Lower leg skin (tissue), 4 donors: ENCODE data around the gene ERG. TPM values are rescaled to one million over a fixed set of nuclear protein-coding genes. Genes with fewer than 3 reads are reported as not detected.

Experiments
- DNase-seq, 2 donors: peaks; one replicate each; pipeline ENCODE4 v3.0.0-alpha.2; 2019; ENCODE audit warnings: low spot score in 2 of 2
- H3K4me3 ChIP-seq: fragments of 200-600 bp; sonication (generic); 2 replicates; pipeline ENCODE4 v1.5.1; 2017; ENCODE audit warnings: mild to moderate bottlenecking, low read depth; ENCODE audit not compliant: poor library complexity, severe bottlenecking
- POLR2A ChIP-seq, 2 donors: fragments of 450-650 bp; IDR thresholded peaks; one replicate each; pipeline ENCODE4 v1.6.1; 2016 to 2017; ENCODE audit warnings: antibody characterized with exemption in 2 of 2, mild to moderate bottlenecking in 1 of 2, moderate library complexity in 1 of 2
- WGBS, 2 donors: methylation state at CpG; one replicate each; pipeline ENCODE4 v1.1.5; 2018; 5-methylcytosine and 5-hydroxymethylcytosine counted together
- intact Hi-C: fragments of 100-400 bp; cut with DNase I; formaldehyde crosslinking; loops from one replicate; pipeline ENCODE4 v1.15.0; 2023; ENCODE audit warnings: low total_unique reads
- total RNA-seq, 4 donors: library from RNA; depleted of rRNA; stranded (reverse); fragments of >200 nt; gene quantifications; one replicate each; pipeline ENCODE4 v1.1.0, GENCODE V29; 2016
- TF ChIP-seq, protein P1 (sequence below), 3 donors: fragments of 450-650 bp; IDR thresholded peaks; one replicate each; pipeline ENCODE4 v1.5.1; 2016; ENCODE audit warnings: antibody characterized with exemption in 3 of 3, mild to moderate bottlenecking in 3 of 3, moderate library complexity in 2 of 3

Gene ERG
- total RNA-seq, 4 donors from 2014 or later = 3.5 to 12.5 (median 6.6) TPM

DNA sequence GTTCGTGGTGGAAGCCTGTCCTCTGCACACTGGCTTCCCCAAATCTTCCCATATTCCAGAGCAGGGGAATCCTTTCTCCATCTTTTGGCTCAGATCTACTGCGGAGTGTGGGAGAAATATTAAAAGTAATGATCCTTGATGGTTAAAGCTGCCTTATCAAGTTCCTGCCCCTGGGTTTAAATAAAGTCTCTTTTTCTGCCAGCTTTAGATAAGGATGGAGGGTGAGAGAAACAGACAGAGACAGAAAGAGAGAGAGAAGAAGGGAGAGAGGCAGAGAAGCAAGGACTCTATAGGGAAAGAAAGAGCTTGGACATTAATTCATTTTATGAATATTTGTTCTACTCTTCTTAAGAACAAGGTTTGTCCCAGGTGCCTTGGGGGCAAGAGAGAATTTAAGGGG lies 143.5 kb downstream of the ERG start:
- DNase-seq = no peak
- 88 to 89% methylated on average over 2 of the region's 2 CpGs for WGBS, 2 donors
- intact Hi-C loops = no loop called here
- H3K4me3 ChIP-seq = no peak overlapping the region
- TF ChIP-seq, protein P1, sequence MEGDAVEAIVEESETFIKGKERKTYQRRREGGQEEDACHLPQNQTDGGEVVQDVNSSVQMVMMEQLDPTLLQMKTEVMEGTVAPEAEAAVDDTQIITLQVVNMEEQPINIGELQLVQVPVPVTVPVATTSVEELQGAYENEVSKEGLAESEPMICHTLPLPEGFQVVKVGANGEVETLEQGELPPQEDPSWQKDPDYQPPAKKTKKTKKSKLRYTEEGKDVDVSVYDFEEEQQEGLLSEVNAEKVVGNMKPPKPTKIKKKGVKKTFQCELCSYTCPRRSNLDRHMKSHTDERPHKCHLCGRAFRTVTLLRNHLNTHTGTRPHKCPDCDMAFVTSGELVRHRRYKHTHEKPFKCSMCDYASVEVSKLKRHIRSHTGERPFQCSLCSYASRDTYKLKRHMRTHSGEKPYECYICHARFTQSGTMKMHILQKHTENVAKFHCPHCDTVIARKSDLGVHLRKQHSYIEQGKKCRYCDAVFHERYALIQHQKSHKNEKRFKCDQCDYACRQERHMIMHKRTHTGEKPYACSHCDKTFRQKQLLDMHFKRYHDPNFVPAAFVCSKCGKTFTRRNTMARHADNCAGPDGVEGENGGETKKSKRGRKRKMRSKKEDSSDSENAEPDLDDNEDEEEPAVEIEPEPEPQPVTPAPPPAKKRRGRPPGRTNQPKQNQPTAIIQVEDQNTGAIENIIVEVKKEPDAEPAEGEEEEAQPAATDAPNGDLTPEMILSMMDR (IDR thresholded peaks at IDR 0.05) = no peak
- TF ChIP-seq POLR2A (IDR thresholded peaks at IDR 0.05) = no peak

DNA sequence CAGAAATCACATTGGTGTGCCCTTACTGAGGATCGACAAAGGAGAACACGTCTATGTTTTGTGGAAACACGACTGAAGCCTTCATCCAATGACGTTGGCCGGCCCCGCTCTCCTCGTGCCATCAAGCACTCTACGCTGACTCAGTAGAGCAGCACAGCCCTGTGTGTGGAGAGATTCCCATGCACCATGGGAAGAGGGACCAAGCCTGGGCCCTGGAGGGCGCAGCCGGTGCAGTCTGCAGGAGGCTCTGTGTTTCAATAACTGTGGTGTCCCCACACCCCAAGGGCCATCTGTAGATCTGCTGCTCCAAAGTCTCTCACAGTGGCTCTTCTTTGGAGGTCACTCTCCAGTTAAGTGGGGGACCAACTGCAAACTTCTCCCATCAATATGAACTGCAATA lies 144.0 kb downstream of the ERG start:
- WGBS, 2 donors = 93 to 94% methylated on average over 10 of the region's 10 CpGs
- no peak for DNase-seq
- TF ChIP-seq, protein P1 (IDR thresholded peaks at IDR 0.05) = no peak
- no peak for TF ChIP-seq POLR2A (IDR thresholded peaks at IDR 0.05)
- no peak overlapping the region for H3K4me3 ChIP-seq
- intact Hi-C loops = no loop called here

DNA sequence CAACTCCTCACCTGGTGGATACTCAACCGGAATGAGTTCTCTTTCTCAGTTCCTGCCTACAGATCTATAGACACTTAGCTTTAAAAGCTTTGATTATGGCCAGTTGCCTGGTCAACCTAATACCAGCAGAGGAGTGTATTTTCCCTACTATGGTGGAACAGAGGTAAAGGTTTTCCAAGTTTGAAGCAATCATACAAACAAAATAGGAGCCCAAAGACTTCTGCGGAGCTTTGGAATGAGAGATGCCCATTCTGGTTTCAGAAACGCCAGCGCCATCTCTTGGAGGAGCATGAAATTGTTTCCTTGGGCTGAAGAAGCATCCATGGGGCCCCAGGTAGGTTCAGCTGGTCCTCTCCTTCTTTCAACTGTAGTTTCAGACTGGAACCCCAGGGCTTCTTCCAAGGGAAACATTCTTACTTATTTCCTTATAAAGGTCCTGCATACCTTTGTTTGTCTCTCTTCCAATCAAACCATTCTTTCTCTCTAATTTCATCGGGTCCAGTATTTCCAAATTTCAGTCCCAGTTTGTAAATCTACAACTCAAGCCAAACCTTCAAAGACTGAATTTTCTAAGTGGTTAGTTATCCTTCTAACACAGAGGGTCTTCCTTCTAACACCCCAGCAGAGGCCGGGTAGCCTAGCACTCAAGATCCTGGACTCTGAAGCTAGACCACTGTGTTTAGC lies 145.6 kb downstream of the ERG start:
- TF ChIP-seq, protein P1 (IDR thresholded peaks at IDR 0.05) = no peak
- no peak for TF ChIP-seq POLR2A (IDR thresholded peaks at IDR 0.05)
- intact Hi-C loops = no loop called here
- WGBS, 2 donors = 43 to 46% methylated on average over 6 of the region's 6 CpGs
- H3K4me3 ChIP-seq = no peak overlapping the region
- peak; percentile 66 to 91 for DNase-seq

DNA sequence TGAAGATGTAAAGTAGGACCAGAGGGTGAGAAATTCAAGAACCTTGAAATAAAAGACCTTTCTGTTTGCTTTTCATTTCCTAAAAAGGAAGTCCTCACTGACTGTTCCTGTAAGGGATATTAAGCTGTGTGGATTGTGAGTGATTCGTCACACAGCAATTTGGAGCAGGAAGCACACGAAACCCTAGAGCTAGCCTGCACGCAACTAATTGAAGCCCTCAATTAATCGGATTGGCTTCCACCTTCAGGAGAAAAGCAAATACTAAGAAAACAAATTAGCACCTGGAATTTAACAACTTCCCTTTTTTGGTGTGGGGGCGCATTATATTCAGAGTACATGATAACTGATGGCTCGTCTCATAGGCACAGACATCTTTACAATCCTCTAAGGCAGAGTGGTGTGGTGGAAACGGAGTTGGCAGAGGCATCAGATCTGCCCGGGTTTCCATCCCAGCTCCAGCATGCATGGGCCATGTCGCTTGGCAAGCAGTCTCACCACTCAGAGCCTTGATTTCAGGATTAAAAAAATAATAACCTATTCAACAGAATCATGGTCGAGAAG lies 146.2 kb downstream of the ERG start:
- DNase-seq = no peak
- intact Hi-C loops = loop anchor here (2.0 kb wide), 1 partner anchor 131 kb away; no protein-coding TSS in a partner anchor
- TF ChIP-seq, protein P1 (IDR thresholded peaks at IDR 0.05) = no peak
- TF ChIP-seq POLR2A (IDR thresholded peaks at IDR 0.05) = no peak
- WGBS, 2 donors = 37% methylated on average over 10 of the region's 10 CpGs
- no peak overlapping the region for H3K4me3 ChIP-seq

DNA sequence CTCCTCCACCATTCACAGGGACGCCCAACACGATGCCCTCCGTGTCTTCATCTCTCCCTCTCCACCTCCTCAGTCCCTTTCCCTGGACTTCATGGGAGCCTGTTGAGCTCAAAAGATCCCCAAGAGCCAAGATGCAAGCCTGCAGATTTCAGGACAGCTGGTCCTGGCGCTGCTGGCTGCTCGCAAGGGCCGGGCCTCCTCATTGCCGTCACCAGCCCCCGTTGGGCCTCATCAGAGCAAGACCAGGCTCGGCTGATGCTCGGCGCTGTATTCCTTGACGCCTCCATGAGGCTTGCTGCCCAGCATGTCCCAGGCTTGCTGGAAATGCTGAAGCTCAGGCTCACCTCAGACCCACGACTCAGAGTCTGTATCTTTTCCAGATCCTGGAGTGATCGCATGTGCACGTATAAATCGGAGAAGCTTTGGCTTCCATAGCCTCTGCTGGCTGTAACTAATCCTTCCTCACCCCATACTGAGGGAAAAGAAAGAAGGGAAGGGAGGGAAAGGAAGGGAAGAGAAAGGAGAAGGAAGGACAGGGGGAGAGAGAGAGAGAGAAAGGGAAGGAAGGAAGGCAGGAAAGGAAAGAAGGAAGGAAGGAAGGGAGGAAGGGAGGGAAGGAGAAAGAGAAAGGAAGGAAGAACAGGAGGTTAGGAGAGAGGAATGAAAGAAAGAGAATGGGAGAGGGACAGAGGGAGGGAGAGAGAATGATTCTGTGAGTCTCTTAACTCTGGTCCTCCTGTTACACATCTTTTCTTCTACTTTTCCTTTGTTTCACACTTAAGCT lies 146.9 kb downstream of the ERG start:
- no peak for DNase-seq
- intact Hi-C loops = loop anchor here (2.0 kb wide), 1 partner anchor 131 kb away; no protein-coding TSS in a partner anchor
- 86 to 91% methylated on average over 16 of the region's 16 CpGs for WGBS, 2 donors
- TF ChIP-seq, protein P1 (IDR thresholded peaks at IDR 0.05) = no peak
- no peak for TF ChIP-seq POLR2A (IDR thresholded peaks at IDR 0.05)
- no peak overlapping the region for H3K4me3 ChIP-seq
